GM12874 (cell line): ENCODE data around the gene ELMOD1.

Source experiments
- CTCF ChIP-seq: IDR thresholded peaks from 2 replicates; pipeline ENCODE4 v1.5.1; 2011; ENCODE audit warnings: low read depth, mild to moderate bottlenecking, control low read depth, low read length, moderate library complexity; ENCODE audit not compliant: insufficient read depth

The ELMOD1 gene

GRCh38 chr11:107623183-107623582 lies 32.2 kb downstream of the ELMOD1 start:
- no peak for TF ChIP-seq CTCF

GRCh38 chr11:107624983-107625684 lies 34.2 kb downstream of the ELMOD1 start:
- TF ChIP-seq CTCF: no peak

- no peak for TF ChIP-seq CTCF
Observed at GRCh38 chr11:107625685-107625989, 34.7 kb downstream of the ELMOD1 start.

GRCh38 chr11:107631043-107631442 lies 40.1 kb downstream of the ELMOD1 start:
- TF ChIP-seq CTCF: no peak

- TF ChIP-seq CTCF: no peak
Observed at GRCh38 chr11:107631931-107632330, 41.0 kb downstream of the ELMOD1 start.

GRCh38 chr11:107646783-107647182 lies 55.8 kb downstream of the ELMOD1 start:
- no peak for TF ChIP-seq CTCF

GRCh38 chr11:107648242-107648641 lies 57.3 kb downstream of the ELMOD1 start:
- no peak for TF ChIP-seq CTCF
